K562 (cell line): Measurements from ENCODE around the gene CFAP126. TPM values are rescaled to one million over a fixed set of nuclear protein-coding genes. Genes with fewer than 3 reads are reported as not detected.

Experiments used
- CHD4 ChIP-seq: fragments of 200-600 bp; sonication (generic); IDR thresholded peaks from 3 replicates; pipeline ENCODE4 v1.6.1; 2012; ENCODE audit warnings: low read depth, mild to moderate bottlenecking, mixed read lengths, low read length, inconsistent platforms; ENCODE audit not compliant: insufficient read depth, insufficient replicate concordance, poor library complexity, severe bottlenecking
- CSDE1 ChIP-seq, 2 experiments: fragments of 450-650 bp; IDR thresholded peaks; 2 replicates each; pipeline ENCODE4 v1.6.1; 2016; ENCODE audit warnings: mild to moderate bottlenecking in 1 of 2
- ELF2 ChIP-seq: fragments of 250-450 bp; sonication (Bioruptor Pico); IDR thresholded peaks from 2 replicates; pipeline ENCODE4 v1.5.0; 2021; ENCODE audit warnings: mild to moderate bottlenecking
- ERF ChIP-seq: fragments of 450-650 bp; formaldehyde crosslinking; IDR thresholded peaks from 2 replicates; pipeline ENCODE4 v1.4.0; 2020; ENCODE audit warnings: mild to moderate bottlenecking, mixed read lengths
- ESRRA ChIP-seq: fragments of 450-650 bp; IDR thresholded peaks from 2 replicates; pipeline ENCODE4 v1.6.1; 2014; ENCODE audit warnings: low read depth, mild to moderate bottlenecking, moderate library complexity, borderline replicate concordance
- ESRRB ChIP-seq: fragments of 250-450 bp; sonication (Bioruptor Pico); IDR thresholded peaks from 2 replicates; pipeline ENCODE4 v1.5.0; 2020; ENCODE audit warnings: mild to moderate bottlenecking, moderate library complexity, borderline replicate concordance
- HOXB6 ChIP-seq: fragments of 250-450 bp; sonication (Bioruptor Pico); IDR thresholded peaks from 2 replicates; pipeline ENCODE4 v1.5.1; 2022; ENCODE audit warnings: mild to moderate bottlenecking, borderline replicate concordance
- ILK ChIP-seq: fragments of 450-650 bp; IDR thresholded peaks from 2 replicates; pipeline ENCODE4 v1.6.1; 2016; ENCODE audit warnings: missing genetic modification characterization, low read depth, mild to moderate bottlenecking, missing compliant biosample characterization, moderate library complexity, borderline replicate concordance
- MYBL2 ChIP-seq, 2 experiments: fragments of 450-650 bp in 1 of 2; sonication (generic) in 1 of 2; formaldehyde crosslinking in 1 of 2; IDR thresholded peaks; 2 replicates each; pipeline versions ENCODE4 v1.6.1 to v1.8.1; 2017 to 2022; ENCODE audit warnings: borderline replicate concordance in 1 of 2, inconsistent platforms in 1 of 2, low read depth in 1 of 2, mild to moderate bottlenecking in 1 of 2, missing genetic modification reagents in 1 of 2, moderate library complexity in 1 of 2
- NFE2L1 ChIP-seq: fragments of 450-650 bp; IDR thresholded peaks from 2 replicates; pipeline ENCODE4 v1.6.1; 2016; ENCODE audit warnings: missing genetic modification characterization, low read depth, mild to moderate bottlenecking, missing compliant biosample characterization, moderate library complexity, borderline replicate concordance
- POLR2G ChIP-seq: fragments of 200-400 bp; formaldehyde crosslinking; IDR thresholded peaks from 2 replicates; pipeline ENCODE4 v1.6.1; 2017; ENCODE audit warnings: low read depth, mild to moderate bottlenecking, antibody characterized with exemption, low read length, moderate library complexity
- RNF2 ChIP-seq: sonication (generic); IDR thresholded peaks from 2 replicates; pipeline ENCODE4 v1.6.1; 2016
- SIRT6 ChIP-seq: IDR thresholded peaks from one replicate; pipeline ENCODE4 v1.6.1; 2012; ENCODE audit warnings: low read depth, mild to moderate bottlenecking, control low read depth, inconsistent platforms, low read length, moderate library complexity
- TGIF2 ChIP-seq: sonication (generic); formaldehyde crosslinking; IDR thresholded peaks from 2 replicates; pipeline ENCODE4 v1.8.1; 2022; ENCODE audit warnings: mild to moderate bottlenecking, missing genetic modification reagents, moderate library complexity
- TOE1 ChIP-seq, 2 experiments: fragments of 450-650 bp in 1 of 2; sonication (generic) in 1 of 2; formaldehyde crosslinking in 1 of 2; IDR thresholded peaks; 2 replicates each; pipeline versions ENCODE4 v1.7.1 to v1.8.0; 2016 to 2022; ENCODE audit warnings: borderline replicate concordance in 2 of 2, mild to moderate bottlenecking in 2 of 2, antibody characterized with exemption in 1 of 2, inconsistent platforms in 1 of 2, low read depth in 1 of 2, missing genetic modification reagents in 1 of 2, moderate library complexity in 1 of 2
- ZBTB17 ChIP-seq: fragments of 450-650 bp; formaldehyde crosslinking; IDR thresholded peaks from 2 replicates; pipeline ENCODE4 v1.4.0; 2020; ENCODE audit warnings: mild to moderate bottlenecking
- ZNF23 ChIP-seq: fragments of 250-450 bp; sonication (Bioruptor Pico); IDR thresholded peaks from 2 replicates; pipeline ENCODE4 v1.4.0; 2020; ENCODE audit warnings: mild to moderate bottlenecking
- ZNF764 ChIP-seq: fragments of 250-450 bp; sonication (Bioruptor Pico); IDR thresholded peaks from 2 replicates; pipeline ENCODE4 v1.4.0; 2020; ENCODE audit warnings: low read depth, mild to moderate bottlenecking, moderate library complexity
- polyA plus RNA-seq, 8 experiments: library from polyadenylated mRNA; depleted of rRNA in 4 of 8; stranded (reverse) in 5 of 8; unstranded in 3 of 8; fragments of >200 nt; fragmentation: Nextera tagmentation in 2 of 8; fragmentation: Illumina TruSeq in 1 of 8; extraction: Ambion mirVana in 2 of 8; extraction: Trizol in 1 of 8; gene quantifications; 2 replicates each; pipeline versions ENCODE4 v1.2.1 to v1.2.3, GENCODE V29; 2011 to 2014; ENCODE audit warnings: inconsistent platforms in 1 of 8, missing spikeins in 1 of 8
- total RNA-seq, 7 experiments: library from RNA; depleted of rRNA in 6 of 7; stranded (reverse); fragments of >200 nt in 6 of 7; fragmentation: Illumina TruSeq in 2 of 7; extraction: Trizol in 2 of 7; gene quantifications; 2 replicates each; pipeline versions ENCODE4 v1.2.1 to v1.2.3, GENCODE V29; 2011 to 2021; ENCODE audit warnings: low replicate concordance in 1 of 7
- TF ChIP-seq, protein P1 (sequence below): fragments of 450-650 bp; IDR thresholded peaks from 2 replicates; pipeline ENCODE4 v1.6.1; 2017; ENCODE audit warnings: mild to moderate bottlenecking, moderate library complexity
- TF ChIP-seq, protein P2 (sequence below): fragments of 450-650 bp; formaldehyde crosslinking; IDR thresholded peaks from 2 replicates; pipeline ENCODE4 v1.4.0; 2020; ENCODE audit warnings: mild to moderate bottlenecking, moderate library complexity
- TF ChIP-seq, protein P3 (sequence below): fragments of 200-800 bp; sonication (Bioruptor generic); IDR thresholded peaks from 2 replicates; pipeline ENCODE4 v1.6.1; 2017; ENCODE audit warnings: missing genetic modification characterization, missing compliant biosample characterization

The CFAP126 gene
- total and polyA plus RNA-seq, 9 of the 15 experiments (the other 6 are each of a cell fraction or from before 2014, with no cell fraction given) = not detected

DNA sequence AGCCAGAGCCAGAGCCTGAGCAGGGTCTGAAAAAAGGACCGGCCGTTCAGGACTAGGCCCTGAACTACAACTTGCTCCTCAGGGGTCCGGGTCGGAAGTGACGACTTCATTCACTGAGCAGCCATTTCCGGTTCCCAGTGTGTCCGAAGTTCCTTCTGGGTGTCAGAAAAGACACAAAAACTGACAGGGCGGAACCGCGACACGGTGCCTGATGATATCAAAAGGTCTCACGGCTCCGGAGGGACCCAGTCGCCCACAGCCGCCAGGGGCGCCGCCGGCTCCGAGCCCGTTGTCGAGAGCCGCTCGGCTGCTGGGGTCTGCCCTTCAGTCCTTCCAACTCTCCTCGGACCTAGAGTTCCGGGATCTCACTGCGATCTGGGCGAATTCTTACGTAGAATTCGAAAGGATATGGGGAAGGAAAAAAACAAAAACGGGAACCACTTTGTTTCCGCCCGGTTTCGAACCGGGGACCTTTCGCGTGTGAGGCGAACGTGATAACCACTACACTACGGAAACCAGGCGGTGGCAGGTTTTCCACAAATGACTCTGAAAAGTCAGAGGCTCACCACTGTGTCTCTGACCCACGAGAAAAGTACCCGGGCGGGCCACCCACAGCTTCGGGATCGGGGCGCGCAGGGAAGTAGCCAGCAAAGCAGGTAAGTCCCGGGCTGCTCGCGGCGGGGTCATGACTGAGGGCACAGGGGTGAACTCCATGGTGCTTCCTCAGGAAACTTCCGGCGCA is 31.8 kb upstream of the CFAP126 start (continued):
- TF ChIP-seq, protein P1, sequence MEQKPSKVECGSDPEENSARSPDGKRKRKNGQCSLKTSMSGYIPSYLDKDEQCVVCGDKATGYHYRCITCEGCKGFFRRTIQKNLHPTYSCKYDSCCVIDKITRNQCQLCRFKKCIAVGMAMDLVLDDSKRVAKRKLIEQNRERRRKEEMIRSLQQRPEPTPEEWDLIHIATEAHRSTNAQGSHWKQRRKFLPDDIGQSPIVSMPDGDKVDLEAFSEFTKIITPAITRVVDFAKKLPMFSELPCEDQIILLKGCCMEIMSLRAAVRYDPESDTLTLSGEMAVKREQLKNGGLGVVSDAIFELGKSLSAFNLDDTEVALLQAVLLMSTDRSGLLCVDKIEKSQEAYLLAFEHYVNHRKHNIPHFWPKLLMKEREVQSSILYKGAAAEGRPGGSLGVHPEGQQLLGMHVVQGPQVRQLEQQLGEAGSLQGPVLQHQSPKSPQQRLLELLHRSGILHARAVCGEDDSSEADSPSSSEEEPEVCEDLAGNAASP = no peak
- TF ChIP-seq TOE1 (IDR thresholded peaks at IDR 0.05; ENCODE audit: borderline replicate concordance) = no peak; the same call in 1 of the 2 replicates
- peak; percentile 46 for TF ChIP-seq TOE1 (CRISPR knock-in tag; IDR thresholded peaks at IDR 0.05; ENCODE audit: borderline replicate concordance, low read depth)
- no peak for TF ChIP-seq NFE2L1 (tag)
- peak; percentile 24; the same call in 1 of the 2 replicates for TF ChIP-seq ELF2
- TF ChIP-seq ZNF23 (CRISPR knock-in tag) = no peak
- peak; percentile 10; the same call in 1 of the 2 replicates for TF ChIP-seq ERF
- no peak for TF ChIP-seq TGIF2
- TF ChIP-seq ZNF764 = no peak; the same call in none of the 2 replicates
- no peak for TF ChIP-seq ILK (tag)
- peak; percentile 76 for TF ChIP-seq ESRRA
- no peak for TF ChIP-seq SIRT6
- no peak for TF ChIP-seq ESRRB (CRISPR knock-in tag)
- no peak; the same call in 1 of the 2 replicates for TF ChIP-seq MYBL2 (IDR thresholded peaks at IDR 0.05; ENCODE audit: low read depth)
- no peak for TF ChIP-seq MYBL2 (CRISPR knock-in tag; IDR thresholded peaks at IDR 0.05; ENCODE audit: borderline replicate concordance)
- no peak for TF ChIP-seq HOXB6
- TF ChIP-seq RNF2 = peak; percentile 88
- no peak for TF ChIP-seq CHD4
- no peak for TF ChIP-seq ZBTB17 (CRISPR knock-in tag)
- TF ChIP-seq, protein P2, sequence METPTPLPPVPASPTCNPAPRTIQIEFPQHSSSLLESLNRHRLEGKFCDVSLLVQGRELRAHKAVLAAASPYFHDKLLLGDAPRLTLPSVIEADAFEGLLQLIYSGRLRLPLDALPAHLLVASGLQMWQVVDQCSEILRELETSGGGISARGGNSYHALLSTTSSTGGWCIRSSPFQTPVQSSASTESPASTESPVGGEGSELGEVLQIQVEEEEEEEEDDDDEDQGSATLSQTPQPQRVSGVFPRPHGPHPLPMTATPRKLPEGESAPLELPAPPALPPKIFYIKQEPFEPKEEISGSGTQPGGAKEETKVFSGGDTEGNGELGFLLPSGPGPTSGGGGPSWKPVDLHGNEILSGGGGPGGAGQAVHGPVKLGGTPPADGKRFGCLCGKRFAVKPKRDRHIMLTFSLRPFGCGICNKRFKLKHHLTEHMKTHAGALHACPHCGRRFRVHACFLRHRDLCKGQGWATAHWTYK (CRISPR knock-in tag) = peak; percentile 40; the same call in 1 of the 2 replicates
- TF ChIP-seq, protein P3, sequence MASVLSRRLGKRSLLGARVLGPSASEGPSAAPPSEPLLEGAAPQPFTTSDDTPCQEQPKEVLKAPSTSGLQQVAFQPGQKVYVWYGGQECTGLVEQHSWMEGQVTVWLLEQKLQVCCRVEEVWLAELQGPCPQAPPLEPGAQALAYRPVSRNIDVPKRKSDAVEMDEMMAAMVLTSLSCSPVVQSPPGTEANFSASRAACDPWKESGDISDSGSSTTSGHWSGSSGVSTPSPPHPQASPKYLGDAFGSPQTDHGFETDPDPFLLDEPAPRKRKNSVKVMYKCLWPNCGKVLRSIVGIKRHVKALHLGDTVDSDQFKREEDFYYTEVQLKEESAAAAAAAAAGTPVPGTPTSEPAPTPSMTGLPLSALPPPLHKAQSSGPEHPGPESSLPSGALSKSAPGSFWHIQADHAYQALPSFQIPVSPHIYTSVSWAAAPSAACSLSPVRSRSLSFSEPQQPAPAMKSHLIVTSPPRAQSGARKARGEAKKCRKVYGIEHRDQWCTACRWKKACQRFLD = 0 out of 2 replicates have a peak, but pooled peaks have one; percentile 56
- peak; percentile 95 for TF ChIP-seq POLR2G
- peak in 1 of 2 experiments; percentile 79; a peak in 2 of 4 replicates for TF ChIP-seq CSDE1 (IDR thresholded peaks at IDR 0.05)
